Activated CD8-positive, alpha-beta T cell treated with anti-CD3 and anti-CD28 coated beads, Interleukin-2, amount 10 ng/mL, durations not matched to agents 7 days and 5 days (primary cell): ENCODE results near the gene DPEP3. TPM values are rescaled to one million over a fixed set of nuclear protein-coding genes. Genes with fewer than 3 reads are reported as not detected.
A peak's percentile ranks its signal among the peaks of the same experiment; 100 is the strongest.

ENCODE experiments used
- ATAC-seq: fragments of 150-1000 bp; cut with Tn5 transposase; one replicate; pipeline ENCODE4 v1.10.0; 2021; ENCODE audit warnings: moderate library complexity
- CTCF ChIA-PET: fragments of 350-600 bp; sonication (Branson Sonifier 250); formaldehyde crosslinking; loops from one replicate; lab custom pipeline; 2021; ENCODE audit warnings: antibody characterized with exemption; lab: Charles Lee
- POLR2A ChIA-PET: fragments of 350-600 bp; sonication (Branson Sonifier 250); formaldehyde crosslinking; loops from one replicate; lab custom pipeline; 2021; ENCODE audit warnings: antibody characterized with exemption; lab: Charles Lee
- DNase-seq: peaks from one replicate; pipeline ENCODE4 v3.0.0-alpha.2; 2020
- H3K27ac Mint-ChIP-seq: one replicate; pipeline ENCODE4 v1.8.0; 2021; ENCODE audit warnings: mild to moderate bottlenecking, mixed read lengths
- H3K27me3 Mint-ChIP-seq: one replicate; pipeline ENCODE4 v1.8.0; 2021; ENCODE audit warnings: low read depth, mixed read lengths
- H3K36me3 Mint-ChIP-seq: one replicate; pipeline ENCODE4 v1.8.0; 2021; ENCODE audit warnings: low read depth, mixed read lengths
- H3K4me1 Mint-ChIP-seq: one replicate; pipeline ENCODE4 v1.8.0; 2021; ENCODE audit warnings: low read depth, mixed read lengths
- H3K4me3 Mint-ChIP-seq: one replicate; pipeline ENCODE4 v1.8.0; 2021; ENCODE audit warnings: mild to moderate bottlenecking, mixed read lengths
- H3K9me3 Mint-ChIP-seq: one replicate; pipeline ENCODE4 v1.8.0; 2022; ENCODE audit warnings: mixed read lengths; ENCODE audit not compliant: insufficient read depth
- total RNA-seq, 2 experiments: library from RNA; stranded (reverse); gene quantifications; one replicate each; pipeline ENCODE4 v1.2.3, GENCODE V29; 2021

Gene DPEP3
- total RNA-seq, 2 experiments from 2014 or later: not detected

DNA sequence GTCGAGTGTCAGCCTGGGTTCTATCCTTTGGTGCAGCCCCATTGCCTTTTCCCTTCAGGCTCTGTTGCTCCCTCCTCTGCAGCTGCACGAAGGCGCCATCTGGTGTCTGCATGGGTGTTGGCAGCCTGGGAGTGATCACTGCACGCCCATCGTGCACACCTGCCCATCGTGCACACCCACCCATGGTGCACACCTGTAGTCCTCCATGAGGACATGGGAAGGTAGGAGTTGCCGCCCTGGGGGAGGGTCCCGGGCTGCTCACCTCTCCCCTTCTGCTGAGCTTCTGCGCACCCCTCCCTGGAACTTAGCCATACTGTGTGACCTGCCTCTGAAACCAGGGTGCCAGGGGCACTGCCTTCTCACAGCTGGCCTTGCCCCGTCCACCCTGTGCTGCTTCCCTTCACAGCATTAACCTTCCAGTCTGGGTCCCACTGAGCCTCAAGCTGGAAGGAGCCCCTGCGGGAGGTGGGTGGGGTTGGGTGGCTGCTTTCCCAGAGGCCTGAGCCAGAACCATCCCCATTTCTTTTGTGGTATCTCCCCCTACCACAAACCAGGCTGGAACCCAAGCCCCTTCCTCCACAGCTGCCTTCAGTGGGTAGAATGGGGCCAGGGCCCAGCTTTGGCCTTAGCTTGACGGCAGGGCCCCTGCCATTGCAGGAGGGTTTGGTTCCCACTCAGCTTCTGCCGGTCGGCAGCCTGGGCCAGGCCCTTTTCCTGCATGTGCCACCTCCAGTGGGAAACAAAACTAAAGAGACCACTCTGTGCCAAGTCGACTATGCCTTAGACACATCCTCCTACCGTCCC, 51.5 kb downstream of the DPEP3 start:
- Mint-ChIP-seq H3K36me3 (peaks cover 22% of the 10 kb centered on the region), H3K27ac (no peak overlapping the region), H3K4me1 (peaks cover 2% of the 10 kb centered on the region), H3K4me3 (no peak overlapping the region), H3K27me3 (no peaks in the 10 kb centered on the region), H3K9me3 (no peaks in the 10 kb centered on the region)
- CTCF ChIA-PET: interaction anchor here (0.8 to 2.8 kb wide), 14 partner anchors 11 to 265 kb away, joined by 3 to 16 read pairs (median 3); partner anchors contain the start of genes NRN1L and PSKH1
- peak; percentile 86 for ATAC-seq
- POLR2A ChIA-PET: interaction anchor here (0.9 to 1.5 kb wide), 2 partner anchors 43 to 123 kb away, joined by 3 read pairs; no protein-coding TSS in a partner anchor
- DNase-seq: peak; percentile 87

GRCh38 chr16:67928147-67928546, 52.2 kb downstream of the DPEP3 start:
- no peak for ATAC-seq
- no peak for DNase-seq
- H3K36me3 Mint-ChIP-seq: peaks cover 19% of the 10 kb centered on the region

DNA sequence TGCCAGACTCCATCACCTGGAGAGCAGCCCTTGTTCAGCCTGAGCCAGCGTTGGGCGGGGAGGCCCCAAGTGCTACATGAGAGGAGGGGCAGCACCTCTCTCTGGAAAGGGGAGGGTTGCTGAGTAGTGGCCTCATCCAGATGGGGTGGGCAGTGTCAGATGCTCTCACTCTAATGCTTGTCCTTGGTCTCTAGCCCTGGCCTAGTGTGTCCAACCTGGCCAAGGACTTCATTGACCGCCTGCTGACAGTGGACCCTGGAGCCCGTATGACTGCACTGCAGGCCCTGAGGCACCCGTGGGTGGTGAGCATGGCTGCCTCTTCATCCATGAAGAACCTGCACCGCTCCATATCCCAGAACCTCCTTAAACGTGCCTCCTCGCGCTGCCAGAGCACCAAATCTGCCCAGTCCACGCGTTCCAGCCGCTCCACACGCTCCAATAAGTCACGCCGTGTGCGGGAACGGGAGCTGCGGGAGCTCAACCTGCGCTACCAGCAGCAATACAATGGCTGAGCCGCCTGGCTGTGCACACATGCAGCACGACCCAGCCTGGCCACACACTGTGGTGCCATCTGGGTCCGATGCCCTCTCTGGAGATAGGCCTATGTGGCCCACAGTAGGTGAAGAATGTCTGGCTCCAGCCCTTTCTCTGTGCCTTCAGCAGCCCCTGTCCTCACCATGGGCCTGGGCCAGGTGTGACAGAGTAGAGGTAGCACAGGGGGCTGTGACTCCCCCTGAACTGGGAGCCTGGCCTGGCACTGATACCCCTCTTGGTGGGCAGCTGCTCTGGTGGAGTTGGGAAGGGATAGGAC, 53.0 kb downstream of the DPEP3 start:
- CTCF ChIA-PET: interaction anchor here (1.0 to 2.8 kb wide), 8 partner anchors 12 to 138 kb away, joined by 3 to 16 read pairs (median 4); partner anchors contain the start of gene NRN1L

More at GRCh38 chr16:67928147-67928546, 52.2 kb downstream of the DPEP3 start:
- H3K4me1 Mint-ChIP-seq: no peaks in the 10 kb centered on the region
- H3K27me3 Mint-ChIP-seq: no peaks in the 10 kb centered on the region
- ChIA-PET CTCF (interaction anchor here (1.0 to 2.8 kb wide), 11 partner anchors 10 to 137 kb away, joined by 3 to 16 read pairs (median 3); partner anchors contain the start of genes NRN1L and PSKH1), POLR2A (interaction anchor here (0.9 to 1.5 kb wide), 2 partner anchors 42 to 123 kb away, joined by 3 read pairs; no protein-coding TSS in a partner anchor)
- no peaks in the 10 kb centered on the region for H3K9me3 Mint-ChIP-seq
- H3K4me3 Mint-ChIP-seq: no peak overlapping the region
- H3K27ac Mint-ChIP-seq: peak overlapping the region; percentile 49

DNA sequence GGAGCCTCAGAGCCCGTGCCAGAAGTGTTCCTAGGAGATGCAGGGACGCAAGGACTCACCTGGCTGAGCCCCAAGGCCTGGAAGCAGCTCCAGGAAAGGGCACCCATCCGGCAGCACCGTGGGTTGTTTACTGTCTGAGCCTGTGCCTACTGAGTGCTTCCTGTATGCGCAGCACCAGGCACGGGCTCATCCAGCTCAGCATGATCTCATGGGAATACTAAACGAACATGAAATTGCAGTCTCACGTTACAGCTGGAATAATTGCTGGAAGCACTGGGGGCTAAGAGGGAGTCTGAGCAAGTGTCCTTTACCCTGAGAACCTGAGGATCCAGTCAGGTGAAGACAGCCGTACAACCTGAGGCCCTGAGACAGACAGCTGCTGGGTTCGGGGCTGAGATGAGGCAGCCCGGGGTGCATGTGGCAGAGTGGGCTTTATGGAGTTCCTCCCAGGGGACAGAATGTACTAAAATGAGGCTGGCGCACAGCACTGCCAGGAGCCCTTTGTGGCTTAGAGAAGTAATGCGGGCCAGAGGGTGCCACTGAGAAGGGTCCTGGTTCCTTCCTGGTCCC, 54.0 kb downstream of the DPEP3 start:
- DNase-seq: no peak
- ATAC-seq: no peak
- ChIA-PET POLR2A (interaction anchor here (0.8 to 4.6 kb wide), 2 partner anchors 10 to 53 kb away, joined by 3 to 19 read pairs; partner anchors contain the start of gene PSMB10), CTCF (interaction anchor here (0.8 to 2.3 kb wide), 3 partner anchors 11 to 42 kb away, joined by 3 to 12 read pairs (median 3); partner anchors contain the start of genes NRN1L and PSMB10)
- peaks cover 10% of the 10 kb centered on the region for H3K36me3 Mint-ChIP-seq
- no peak overlapping the region for H3K27ac Mint-ChIP-seq
- no peaks in the 10 kb centered on the region for H3K9me3 Mint-ChIP-seq
- H3K4me3 Mint-ChIP-seq: no peak overlapping the region
- peaks cover 8% of the 10 kb centered on the region for H3K4me1 Mint-ChIP-seq
- H3K27me3 Mint-ChIP-seq: no peaks in the 10 kb centered on the region

More for the DNA sequence above, 53.0 kb downstream of the DPEP3 start:
- Mint-ChIP-seq H3K4me3 (no peak overlapping the region), H3K27me3 (no peaks in the 10 kb centered on the region), H3K9me3 (no peaks in the 10 kb centered on the region), H3K4me1 (peaks cover under 1% of the 10 kb centered on the region), H3K27ac (no peak overlapping the region), H3K36me3 (peaks cover 16% of the 10 kb centered on the region)
- DNase-seq: no peak
- no peak for ATAC-seq
- POLR2A ChIA-PET: interaction anchor here (0.9 kb wide), 1 partner anchor 17 kb away, joined by 6 read pairs; no protein-coding TSS in a partner anchor

Other genes starting within 250 kb of the DPEP3 start
- gene RANBP10, start 173.9 kb downstream of the DPEP3 start, total RNA-seq: 10 to 100 TPM; 25.9 to 30.5 TPM
- under 1 TPM; 0.47 to 0.63 TPM for gene TSNAXIP1, start 173.6 kb downstream of the DPEP3 start, total RNA-seq
- gene THAP11, start 138.2 kb downstream of the DPEP3 start, total RNA-seq: 10 to 100 TPM; 50.2 to 52.4 TPM
- gene NUTF2, start 133.6 kb downstream of the DPEP3 start, total RNA-seq: 100 to 1,000 TPM; 125 to 134 TPM
- gene CENPT, start 132.8 kb downstream of the DPEP3 start, total RNA-seq: 10 to 100 TPM; 58.9 to 63.6 TPM
- gene EDC4, start 107.4 kb downstream of the DPEP3 start, total RNA-seq: 100 to 1,000 TPM; 111 to 113 TPM
- 1 to 10 TPM; 1.2 to 1.4 TPM for gene NRN1L, start 95.6 kb downstream of the DPEP3 start, total RNA-seq
- gene PSKH1, start 87.2 kb downstream of the DPEP3 start, total RNA-seq: 10 to 100 TPM; 20.0 to 22.8 TPM
- 1 to 10 TPM; 5.5 TPM for gene CTRL, start 48.6 kb downstream of the DPEP3 start, total RNA-seq
- gene PSMB10, start 43.6 kb downstream of the DPEP3 start, total RNA-seq: 100 to 1,000 TPM; 257 to 275 TPM
- gene LCAT, start 36.4 kb downstream of the DPEP3 start, total RNA-seq: 10 to 100 TPM; 22.4 to 23.1 TPM
- 10 to 100 TPM; 42.5 TPM for gene SLC12A4, start 11.9 kb downstream of the DPEP3 start, total RNA-seq
- gene DPEP2, start 19.0 kb upstream of the DPEP3 start, total RNA-seq: 1 to 10 TPM; 5.6 to 5.9 TPM
- gene DPEP2NB, start 35.4 kb upstream of the DPEP3 start, total RNA-seq: not detected
- 10 to 100 TPM; 13.6 to 13.9 TPM for gene DDX28, start 42.7 kb upstream of the DPEP3 start, total RNA-seq
- gene DUS2, start 42.8 kb upstream of the DPEP3 start, total RNA-seq: 10 to 100 TPM; 24.1 to 25.2 TPM
- 100 to 1,000 TPM; 166 to 169 TPM for gene NFATC3, start 104.9 kb upstream of the DPEP3 start, total RNA-seq